ENCODE data around the gene PDE6A.

DNA sequence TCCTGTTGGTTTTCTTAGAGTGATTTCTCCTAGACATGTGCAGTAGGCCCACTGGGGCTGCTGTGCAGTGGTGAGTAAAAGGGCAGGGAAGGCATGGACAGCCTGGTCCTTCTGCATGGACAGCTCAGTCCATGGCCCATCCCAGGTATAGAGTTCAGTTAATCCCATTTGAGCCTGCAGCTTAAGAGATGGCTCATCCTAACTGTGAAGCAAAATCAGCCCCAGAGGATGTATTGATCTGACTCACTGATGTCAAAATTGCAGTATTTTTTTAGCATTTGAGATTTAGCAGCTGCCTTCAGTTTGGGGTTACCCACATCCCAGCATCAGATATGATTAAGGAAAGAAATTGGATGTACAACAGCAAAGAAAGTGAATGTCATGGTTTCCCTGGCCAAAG lies 93.4 kb downstream of the PDE6A start:
- TF ChIP-seq KAT7 (CRISPR knock-in tag; IDR thresholded peaks at IDR 0.05; ENCODE audit: borderline replicate concordance): no peak
- TF ChIP-seq, protein P1, sequence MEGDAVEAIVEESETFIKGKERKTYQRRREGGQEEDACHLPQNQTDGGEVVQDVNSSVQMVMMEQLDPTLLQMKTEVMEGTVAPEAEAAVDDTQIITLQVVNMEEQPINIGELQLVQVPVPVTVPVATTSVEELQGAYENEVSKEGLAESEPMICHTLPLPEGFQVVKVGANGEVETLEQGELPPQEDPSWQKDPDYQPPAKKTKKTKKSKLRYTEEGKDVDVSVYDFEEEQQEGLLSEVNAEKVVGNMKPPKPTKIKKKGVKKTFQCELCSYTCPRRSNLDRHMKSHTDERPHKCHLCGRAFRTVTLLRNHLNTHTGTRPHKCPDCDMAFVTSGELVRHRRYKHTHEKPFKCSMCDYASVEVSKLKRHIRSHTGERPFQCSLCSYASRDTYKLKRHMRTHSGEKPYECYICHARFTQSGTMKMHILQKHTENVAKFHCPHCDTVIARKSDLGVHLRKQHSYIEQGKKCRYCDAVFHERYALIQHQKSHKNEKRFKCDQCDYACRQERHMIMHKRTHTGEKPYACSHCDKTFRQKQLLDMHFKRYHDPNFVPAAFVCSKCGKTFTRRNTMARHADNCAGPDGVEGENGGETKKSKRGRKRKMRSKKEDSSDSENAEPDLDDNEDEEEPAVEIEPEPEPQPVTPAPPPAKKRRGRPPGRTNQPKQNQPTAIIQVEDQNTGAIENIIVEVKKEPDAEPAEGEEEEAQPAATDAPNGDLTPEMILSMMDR (IDR thresholded peaks at IDR 0.05): no peak
- TF ChIP-seq, protein P2, sequence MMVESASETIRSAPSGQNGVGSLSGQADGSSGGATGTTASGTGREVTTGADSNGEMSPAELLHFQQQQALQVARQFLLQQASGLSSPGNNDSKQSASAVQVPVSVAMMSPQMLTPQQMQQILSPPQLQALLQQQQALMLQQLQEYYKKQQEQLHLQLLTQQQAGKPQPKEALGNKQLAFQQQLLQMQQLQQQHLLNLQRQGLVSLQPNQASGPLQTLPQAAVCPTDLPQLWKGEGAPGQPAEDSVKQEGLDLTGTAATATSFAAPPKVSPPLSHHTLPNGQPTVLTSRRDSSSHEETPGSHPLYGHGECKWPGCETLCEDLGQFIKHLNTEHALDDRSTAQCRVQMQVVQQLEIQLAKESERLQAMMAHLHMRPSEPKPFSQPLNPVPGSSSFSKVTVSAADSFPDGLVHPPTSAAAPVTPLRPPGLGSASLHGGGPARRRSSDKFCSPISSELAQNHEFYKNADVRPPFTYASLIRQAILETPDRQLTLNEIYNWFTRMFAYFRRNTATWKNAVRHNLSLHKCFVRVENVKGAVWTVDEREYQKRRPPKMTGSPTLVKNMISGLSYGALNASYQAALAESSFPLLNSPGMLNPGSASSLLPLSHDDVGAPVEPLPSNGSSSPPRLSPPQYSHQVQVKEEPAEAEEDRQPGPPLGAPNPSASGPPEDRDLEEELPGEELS (CRISPR knock-in tag; IDR thresholded peaks at IDR 0.05): no peak
- TF ChIP-seq, protein P3, sequence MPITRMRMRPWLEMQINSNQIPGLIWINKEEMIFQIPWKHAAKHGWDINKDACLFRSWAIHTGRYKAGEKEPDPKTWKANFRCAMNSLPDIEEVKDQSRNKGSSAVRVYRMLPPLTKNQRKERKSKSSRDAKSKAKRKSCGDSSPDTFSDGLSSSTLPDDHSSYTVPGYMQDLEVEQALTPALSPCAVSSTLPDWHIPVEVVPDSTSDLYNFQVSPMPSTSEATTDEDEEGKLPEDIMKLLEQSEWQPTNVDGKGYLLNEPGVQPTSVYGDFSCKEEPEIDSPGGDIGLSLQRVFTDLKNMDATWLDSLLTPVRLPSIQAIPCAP (CRISPR knock-in tag; IDR thresholded peaks at IDR 0.05): no peak
- TF ChIP-seq, protein P4, sequence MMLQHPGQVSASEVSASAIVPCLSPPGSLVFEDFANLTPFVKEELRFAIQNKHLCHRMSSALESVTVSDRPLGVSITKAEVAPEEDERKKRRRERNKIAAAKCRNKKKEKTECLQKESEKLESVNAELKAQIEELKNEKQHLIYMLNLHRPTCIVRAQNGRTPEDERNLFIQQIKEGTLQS (CRISPR knock-in tag; conservative IDR thresholded peaks at IDR 0.05): no peak
- TF ChIP-seq SP1 (CRISPR knock-in tag; conservative IDR thresholded peaks at IDR 0.05): no peak
- TF ChIP-seq CBFB (CRISPR knock-in tag; IDR thresholded peaks at IDR 0.05; ENCODE audit: low read depth): no peak
- TF ChIP-seq ELF4 (CRISPR knock-in tag; IDR thresholded peaks at IDR 0.05; ENCODE audit: low read depth): no peak
- TF ChIP-seq, protein P5, sequence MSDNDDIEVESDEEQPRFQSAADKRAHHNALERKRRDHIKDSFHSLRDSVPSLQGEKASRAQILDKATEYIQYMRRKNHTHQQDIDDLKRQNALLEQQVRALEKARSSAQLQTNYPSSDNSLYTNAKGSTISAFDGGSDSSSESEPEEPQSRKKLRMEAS (CRISPR knock-in tag; IDR thresholded peaks at IDR 0.05): no peak

All from WTC11 (cell line).